Activated T-cell treated with anti-CD3 and anti-CD28 coated beads, Interleukin-2, amount 50 U/mL, for 72 hours (primary cell): ENCODE data around the gene KCNJ11. TPM values are rescaled to one million over a fixed set of nuclear protein-coding genes. Genes with fewer than 3 reads are reported as not detected.

Experiments used
- ATAC-seq, 2 donors: fragments of 150-1000 bp; cut with Tn5 transposase; replicated peaks in 1 of 2; 2 replicates each; pipeline ENCODE4 v1.10.0; 2021; ENCODE audit warnings: moderate library complexity in 2 of 2, mild to moderate bottlenecking in 1 of 2
- DNase-seq, 2 donors: peaks; one replicate each; pipeline ENCODE4 v3.0.0; 2021 to 2022; ENCODE audit warnings: mixed read lengths in 1 of 2
- H3K27ac Mint-ChIP-seq: one replicate; pipeline ENCODE4 v1.8.0; 2022; ENCODE audit warnings: mild to moderate bottlenecking, moderate library complexity, mixed read lengths
- H3K27me3 Mint-ChIP-seq: one replicate; pipeline ENCODE4 v1.8.0; 2022; ENCODE audit warnings: low read depth, mixed read lengths
- H3K36me3 Mint-ChIP-seq, 2 donors: one replicate each; pipeline ENCODE4 v1.8.0; 2022; ENCODE audit warnings: mixed read lengths in 2 of 2, mild to moderate bottlenecking in 1 of 2; ENCODE audit not compliant: insufficient read depth in 2 of 2
- H3K4me1 Mint-ChIP-seq: one replicate; pipeline ENCODE4 v1.8.0; 2022; ENCODE audit warnings: low read depth, mixed read lengths
- H3K4me3 Mint-ChIP-seq, 2 donors: one replicate each; pipeline ENCODE4 v1.8.0; 2022; ENCODE audit warnings: mild to moderate bottlenecking in 2 of 2, mixed read lengths in 2 of 2, moderate library complexity in 2 of 2
- H3K9me3 Mint-ChIP-seq, 2 donors: one replicate each; pipeline ENCODE4 v1.8.0; 2022; ENCODE audit warnings: mixed read lengths in 2 of 2
- total RNA-seq, 2 donors: library from RNA; stranded (reverse); gene quantifications; one replicate each; pipeline ENCODE4 v1.2.3, GENCODE V29; 2022

The KCNJ11 gene
- total RNA-seq, 2 donors from 2014 or later = 0.29 TPM; not detected in 1

DNA sequence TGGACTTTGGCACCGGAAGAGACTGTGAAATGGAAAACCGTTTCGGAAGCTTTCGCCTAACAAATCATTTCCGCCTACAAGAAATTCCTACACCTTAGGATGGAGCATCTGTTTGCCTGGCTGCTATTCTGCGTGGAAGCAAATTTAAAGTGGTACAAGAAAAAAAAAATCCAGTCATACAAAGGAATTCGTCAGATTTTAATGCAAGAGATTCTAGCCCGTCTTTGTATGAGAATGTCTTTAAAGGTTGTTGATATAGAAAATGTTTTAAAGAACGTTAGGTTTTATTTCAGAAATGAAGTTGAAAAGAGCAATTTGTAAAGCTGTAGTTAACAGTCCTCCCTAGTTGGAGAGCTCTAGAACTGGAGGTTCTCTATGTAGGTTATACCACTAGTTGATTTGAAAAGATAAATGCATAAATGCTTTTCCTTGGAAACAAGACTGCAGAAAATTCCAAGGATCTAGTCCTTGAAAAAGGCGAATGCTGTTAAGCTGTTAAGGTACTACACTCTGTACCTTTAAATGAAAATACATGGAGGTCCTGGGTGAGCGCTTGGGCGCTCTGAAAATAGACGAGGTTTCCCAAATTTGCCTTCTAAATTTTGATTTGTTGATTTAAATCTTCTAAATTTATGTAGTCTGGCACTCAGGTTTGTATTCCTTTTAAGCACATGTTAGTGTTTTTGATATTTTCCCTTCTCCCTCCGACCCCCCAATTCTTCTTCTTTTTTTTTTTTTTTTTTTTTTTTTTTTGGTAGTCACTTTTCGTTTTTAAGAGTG, 34.4 kb downstream of the KCNJ11 start:
- Mint-ChIP-seq H3K36me3 (peaks cover 4% of the 10 kb centered on the region in 2 donors), H3K4me3 (peak overlapping the region; percentile 94), H3K4me1 (peaks cover 43% of the 10 kb centered on the region), H3K27me3 (peaks cover 21% of the 10 kb centered on the region), H3K27ac (peak overlapping the region; percentile 94), H3K9me3 (no peaks in the 10 kb centered on the region)
- ATAC-seq (no peak), DNase-seq (no peak)

DNA sequence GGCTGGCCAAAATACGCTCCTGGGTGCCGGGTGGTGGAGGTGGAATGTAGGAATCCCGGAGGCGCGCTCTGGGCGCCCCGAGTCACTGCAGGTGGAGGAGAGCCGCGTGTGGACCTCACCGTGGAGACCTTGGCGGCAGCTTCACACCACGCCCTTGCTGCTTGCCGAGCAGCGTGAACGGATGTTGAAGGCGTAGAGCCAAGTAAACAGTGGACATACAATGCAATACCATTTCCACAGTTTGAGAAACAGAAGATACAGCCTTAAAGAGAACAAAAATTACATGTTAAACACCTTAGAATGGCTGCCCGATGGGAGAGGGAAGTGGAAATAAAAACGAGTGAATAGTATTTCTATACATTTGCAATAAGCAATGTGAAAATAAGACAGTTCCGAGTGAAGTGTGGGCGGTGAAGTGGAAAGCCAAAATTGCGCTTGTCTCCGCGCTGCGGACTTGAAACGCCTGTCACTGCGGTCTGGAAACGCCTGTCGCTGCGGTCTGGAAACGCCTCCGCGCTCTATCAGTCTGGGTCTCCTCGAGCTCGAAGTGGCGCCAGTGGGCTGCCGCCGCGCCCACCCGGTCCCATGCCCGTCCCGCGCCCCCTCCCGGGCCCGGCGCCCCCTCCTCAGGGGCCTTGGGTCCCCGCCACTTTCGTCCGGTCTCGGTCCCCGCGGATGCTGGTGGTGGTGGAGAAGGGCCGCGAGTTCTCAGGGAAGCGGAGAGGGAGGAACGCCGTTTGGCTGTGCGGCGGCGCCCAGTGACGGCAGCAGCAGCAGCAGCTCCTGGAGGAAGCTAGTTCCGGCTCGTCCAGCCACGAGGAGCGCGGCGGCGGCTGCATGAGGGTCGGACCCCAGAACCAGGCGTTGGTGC, 35.3 kb downstream of the KCNJ11 start:
- peak overlapping the region; percentile 70 for H3K27ac Mint-ChIP-seq

DNA sequence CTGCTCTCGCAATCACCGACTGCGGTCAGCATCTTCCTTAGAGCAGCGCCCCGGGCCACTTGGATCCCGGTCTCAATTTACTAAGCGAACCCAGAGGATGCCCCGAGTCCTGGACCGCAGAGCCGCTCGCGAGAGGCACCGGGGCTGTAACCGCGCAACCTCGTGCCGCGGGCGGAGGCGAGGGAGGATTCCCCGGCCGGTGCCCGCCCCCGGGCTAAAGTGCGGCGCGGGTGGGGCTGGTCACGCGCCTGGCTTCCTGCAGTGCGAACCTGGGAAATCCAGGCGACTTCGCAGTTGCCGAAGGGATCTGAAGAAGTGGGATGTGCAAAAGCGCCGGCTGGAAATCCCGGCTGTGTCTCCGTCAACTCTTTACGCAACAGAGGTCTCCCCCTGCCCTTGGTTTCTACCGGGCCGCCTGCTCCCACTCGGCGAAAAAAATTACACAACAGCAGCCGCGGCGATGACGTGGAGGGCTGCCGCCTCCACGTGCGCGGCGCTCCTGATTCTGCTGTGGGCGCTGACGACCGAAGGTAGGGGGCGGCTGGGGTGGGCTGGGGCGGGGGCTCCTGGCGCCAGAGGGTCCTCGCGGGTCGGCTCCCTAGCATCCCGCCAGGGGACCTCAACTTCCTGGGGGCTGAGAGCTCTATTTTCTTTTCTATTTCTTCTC, 36.8 kb downstream of the KCNJ11 start, which contains the start of gene NCR3LG1:
TSS of gene NCR3LG1 (plus strand) at position 291 of the 667 bp plus-strand sequence. CDS start at position 461, 170 bp downstream.
- DNase-seq = peak; percentile 60 to 61
- Mint-ChIP-seq H3K9me3 (no peaks in the 10 kb centered on the region), H3K27me3 (peaks cover 21% of the 10 kb centered on the region), H3K36me3 (peaks cover 4% of the 10 kb centered on the region in 2 donors), H3K4me1 (peaks cover 43% of the 10 kb centered on the region), H3K4me3 (peak within 1 kb of the TSS; percentile 94), H3K27ac (peak within 1 kb of the TSS; percentile 70)
- peak; percentile 54 to 55 for ATAC-seq

More for the DNA sequence above, 35.3 kb downstream of the KCNJ11 start:
- H3K27me3 Mint-ChIP-seq = peaks cover 21% of the 10 kb centered on the region
- no peaks in the 10 kb centered on the region for H3K9me3 Mint-ChIP-seq
- peaks cover 4% of the 10 kb centered on the region in 2 donors for H3K36me3 Mint-ChIP-seq
- H3K4me1 Mint-ChIP-seq = peaks cover 43% of the 10 kb centered on the region
- peak overlapping the region; percentile 94 for H3K4me3 Mint-ChIP-seq
- peak; percentile 56 to 59 for ATAC-seq
- DNase-seq = peak; percentile 63 to 72

DNA sequence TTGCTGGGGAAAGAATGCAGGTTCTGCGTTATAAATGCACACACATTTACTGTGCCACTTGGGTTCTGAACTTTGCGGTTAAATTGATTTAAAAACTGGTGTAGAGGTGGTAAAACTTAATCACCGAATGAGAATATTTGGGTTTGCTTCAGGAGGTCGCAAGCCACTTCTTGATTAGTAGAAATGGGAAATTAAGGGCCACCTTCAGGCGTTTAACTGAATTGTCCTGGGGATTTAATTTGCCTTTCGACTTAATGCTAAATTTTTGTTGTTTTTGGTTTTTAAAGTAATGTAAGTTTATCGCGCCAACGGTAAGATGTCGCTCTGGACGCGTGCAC, 37.3 kb downstream of the KCNJ11 start:
- H3K27ac Mint-ChIP-seq = no peak overlapping the region
- peaks cover 0 to 1% of the 10 kb centered on the region in 2 donors for H3K36me3 Mint-ChIP-seq
- peak overlapping the region; percentile 94 for H3K4me3 Mint-ChIP-seq
- peaks cover 21% of the 10 kb centered on the region for H3K27me3 Mint-ChIP-seq
- H3K4me1 Mint-ChIP-seq = peaks cover 43% of the 10 kb centered on the region
- no peak for ATAC-seq
- no peak for DNase-seq
- no peaks in the 10 kb centered on the region for H3K9me3 Mint-ChIP-seq

DNA sequence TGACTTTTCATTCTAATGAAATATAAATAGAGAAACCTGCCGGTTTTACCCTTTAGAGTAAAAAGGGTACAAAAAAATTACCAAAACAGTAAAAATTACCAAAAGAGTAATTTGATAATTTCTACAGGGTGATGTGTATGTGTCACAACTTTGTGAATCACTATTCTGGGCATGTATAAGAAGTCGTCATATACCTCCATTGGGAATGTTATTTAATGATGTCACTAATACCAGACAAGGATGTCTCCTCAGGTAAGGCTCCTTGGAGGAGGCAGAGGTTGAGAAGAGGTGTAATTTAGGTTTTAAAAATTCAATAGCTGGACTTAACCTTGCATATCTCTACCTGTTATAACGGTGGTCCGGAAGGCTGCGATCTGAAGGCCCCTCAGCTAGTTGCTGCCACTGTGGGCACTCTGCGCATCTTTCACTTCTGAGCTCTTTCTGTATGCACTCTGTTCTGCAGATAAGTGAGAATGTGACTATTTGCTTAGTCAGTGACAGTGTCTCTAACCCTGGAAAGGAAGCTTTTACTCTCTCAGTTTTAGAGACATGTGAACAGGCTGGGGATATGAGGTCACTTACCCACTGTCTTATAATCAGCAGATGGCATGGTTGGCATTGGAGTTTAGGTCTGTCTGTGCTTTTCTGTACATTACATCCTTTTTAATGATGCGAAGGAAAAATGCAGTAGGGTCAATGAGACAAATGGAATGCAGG, 37.8 kb downstream of the KCNJ11 start:
- Mint-ChIP-seq H3K36me3 (peaks cover 0 to 1% of the 10 kb centered on the region in 2 donors), H3K27ac (peak overlapping the region; percentile 43), H3K9me3 (no peaks in the 10 kb centered on the region), H3K27me3 (peaks cover 21% of the 10 kb centered on the region), H3K4me3 (peak overlapping the region; percentile 94), H3K4me1 (peaks cover 43% of the 10 kb centered on the region)
- ATAC-seq (peak; percentile 51 to 58), DNase-seq (no peak)

DNA sequence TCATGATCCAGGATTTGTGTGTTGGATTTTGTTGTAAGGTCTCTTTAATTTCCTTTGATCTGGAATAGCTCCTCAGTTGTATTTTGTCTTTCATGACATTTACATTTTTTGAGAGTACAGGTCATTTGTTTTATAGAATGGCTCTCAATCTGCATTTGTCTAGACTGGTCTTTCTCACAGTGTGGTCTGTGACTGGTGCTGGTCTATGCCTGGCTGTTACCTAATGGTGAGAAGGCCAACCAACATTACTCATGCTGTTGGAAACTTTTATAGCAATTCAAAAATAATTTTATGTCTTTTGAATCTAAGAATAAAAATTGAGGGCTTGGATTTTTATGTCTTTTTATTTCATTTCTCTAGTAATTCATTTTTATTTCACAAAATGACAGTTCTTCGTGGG, 40.8 kb downstream of the KCNJ11 start:
- DNase-seq (no peak), ATAC-seq (no peak)
- Mint-ChIP-seq H3K36me3 (no peaks in the 10 kb centered on the region), H3K4me3 (no peak overlapping the region), H3K9me3 (no peaks in the 10 kb centered on the region), H3K4me1 (peaks cover 38% of the 10 kb centered on the region), H3K27ac (no peak overlapping the region), H3K27me3 (peaks cover 16% of the 10 kb centered on the region)

DNA sequence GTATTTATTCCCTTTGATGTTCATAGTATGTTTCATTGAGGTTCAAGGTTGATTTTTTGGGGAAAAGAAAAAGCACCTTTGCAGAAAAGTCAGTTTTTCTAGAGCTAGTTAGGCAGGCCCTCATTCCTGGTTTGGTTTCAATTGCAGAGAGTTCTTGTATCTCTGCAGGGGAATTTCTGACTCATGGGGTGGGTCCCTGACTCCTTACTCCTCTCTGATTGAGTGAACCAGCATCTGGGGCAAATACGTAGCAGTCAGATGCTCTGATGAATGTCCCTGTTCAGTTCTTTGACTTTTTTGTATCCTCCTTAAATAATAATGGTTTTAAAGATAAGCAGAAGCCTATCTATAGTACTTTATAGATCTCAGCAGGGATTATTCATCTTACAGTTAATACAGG, 44.6 kb downstream of the KCNJ11 start:
- peak; percentile 46 to 67 for DNase-seq
- H3K36me3 Mint-ChIP-seq = no peaks in the 10 kb centered on the region
- H3K4me1 Mint-ChIP-seq = peaks cover 17% of the 10 kb centered on the region
- H3K27ac Mint-ChIP-seq = peak overlapping the region; percentile 73
- H3K27me3 Mint-ChIP-seq = no peaks in the 10 kb centered on the region
- H3K9me3 Mint-ChIP-seq = no peaks in the 10 kb centered on the region
- H3K4me3 Mint-ChIP-seq = no peak overlapping the region
- ATAC-seq = peak; percentile 97 to 98

DNA sequence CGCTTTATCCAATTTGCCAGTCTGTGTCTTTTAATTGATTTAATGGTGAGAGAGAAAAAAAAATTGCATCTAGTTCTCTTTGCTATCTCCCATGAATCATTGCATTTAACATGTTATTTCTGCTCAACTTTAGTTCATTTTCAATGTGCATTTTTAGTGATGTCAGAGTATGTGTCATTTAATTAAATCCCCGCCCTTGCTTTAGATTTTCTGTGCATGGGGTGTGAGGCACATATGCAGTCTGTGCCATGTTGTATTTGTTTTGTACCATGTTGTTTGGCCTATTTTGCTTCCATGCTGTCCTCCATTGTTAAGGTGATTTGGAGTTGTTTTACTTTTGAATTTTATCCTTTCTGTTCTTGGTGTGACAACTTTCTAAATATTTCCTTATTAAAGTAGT, 45.2 kb downstream of the KCNJ11 start:
- no peaks in the 10 kb centered on the region for H3K27me3 Mint-ChIP-seq

More for the DNA sequence above, 45.2 kb downstream of the KCNJ11 start:
- ATAC-seq (no peak), DNase-seq (no peak)
- H3K36me3 Mint-ChIP-seq = no peaks in the 10 kb centered on the region
- no peak overlapping the region for H3K4me3 Mint-ChIP-seq
- no peaks in the 10 kb centered on the region for H3K9me3 Mint-ChIP-seq
- H3K4me1 Mint-ChIP-seq = peaks cover 17% of the 10 kb centered on the region
- H3K27ac Mint-ChIP-seq = no peak overlapping the region

Other genes with a start within 250 kb of the KCNJ11 start
- gene PIK3C2A, start 180.7 kb downstream of the KCNJ11 start, total RNA-seq = 10 to 100 TPM; 23.6 to 26.6 TPM
- 10 to 100 TPM; 62.0 to 64.6 TPM for gene NUCB2, start 111.9 kb downstream of the KCNJ11 start, total RNA-seq
- gene NCR3LG1, start 36.9 kb downstream of the KCNJ11 start, total RNA-seq = 1 to 10 TPM; 1.3 to 1.5 TPM
- gene ABCC8, start 88.2 kb upstream of the KCNJ11 start, total RNA-seq = not detected
- not detected for gene USH1C, start 155.8 kb upstream of the KCNJ11 start, total RNA-seq
- not detected for gene OTOG, start 158.6 kb upstream of the KCNJ11 start, total RNA-seq